ENCODE results near the gene NRXN3. TPM values are rescaled to one million over a fixed set of nuclear protein-coding genes. Genes with fewer than 3 reads are reported as not detected.

NRXN3 gene
- total and polyA plus RNA-seq, 2 experiments from 2014 or later = 0.69 to 1.5 TPM

- H3K4me3 ChIP-seq = no peak overlapping the region
- no peak for DNase-seq (ENCODE audit: low read depth in 1 of 2, low spot score in 1 of 2)
- H3K36me3 ChIP-seq = no peaks in the 10 kb centered on the region
- H3K4me1 ChIP-seq (ENCODE audit: low read depth) = no peaks in the 10 kb centered on the region
- no peaks in the 10 kb centered on the region for H3K9me3 ChIP-seq (ENCODE audit: low read depth)
- TF ChIP-seq, protein P1, sequence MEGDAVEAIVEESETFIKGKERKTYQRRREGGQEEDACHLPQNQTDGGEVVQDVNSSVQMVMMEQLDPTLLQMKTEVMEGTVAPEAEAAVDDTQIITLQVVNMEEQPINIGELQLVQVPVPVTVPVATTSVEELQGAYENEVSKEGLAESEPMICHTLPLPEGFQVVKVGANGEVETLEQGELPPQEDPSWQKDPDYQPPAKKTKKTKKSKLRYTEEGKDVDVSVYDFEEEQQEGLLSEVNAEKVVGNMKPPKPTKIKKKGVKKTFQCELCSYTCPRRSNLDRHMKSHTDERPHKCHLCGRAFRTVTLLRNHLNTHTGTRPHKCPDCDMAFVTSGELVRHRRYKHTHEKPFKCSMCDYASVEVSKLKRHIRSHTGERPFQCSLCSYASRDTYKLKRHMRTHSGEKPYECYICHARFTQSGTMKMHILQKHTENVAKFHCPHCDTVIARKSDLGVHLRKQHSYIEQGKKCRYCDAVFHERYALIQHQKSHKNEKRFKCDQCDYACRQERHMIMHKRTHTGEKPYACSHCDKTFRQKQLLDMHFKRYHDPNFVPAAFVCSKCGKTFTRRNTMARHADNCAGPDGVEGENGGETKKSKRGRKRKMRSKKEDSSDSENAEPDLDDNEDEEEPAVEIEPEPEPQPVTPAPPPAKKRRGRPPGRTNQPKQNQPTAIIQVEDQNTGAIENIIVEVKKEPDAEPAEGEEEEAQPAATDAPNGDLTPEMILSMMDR (IDR thresholded peaks at IDR 0.05; ENCODE audit: low read depth, low read length) = no peak
- no peak overlapping the region for H3K27ac ChIP-seq
- H3K27me3 ChIP-seq = no peaks in the 10 kb centered on the region
Measured at GRCh38 chr14:78674820-78675219, 504.6 kb downstream of the NRXN3 start.

GRCh38 chr14:78683206-78683605 lies 513.0 kb downstream of the NRXN3 start:
- H3K27me3 ChIP-seq = no peaks in the 10 kb centered on the region
- no peak for DNase-seq (ENCODE audit: low read depth in 1 of 2, low spot score in 1 of 2)
- H3K4me3 ChIP-seq = no peak overlapping the region
- no peak overlapping the region for H3K27ac ChIP-seq
- no peaks in the 10 kb centered on the region for H3K4me1 ChIP-seq (ENCODE audit: low read depth)
- TF ChIP-seq, protein P1 (IDR thresholded peaks at IDR 0.05; ENCODE audit: low read depth, low read length) = no peak
- no peaks in the 10 kb centered on the region for H3K9me3 ChIP-seq (ENCODE audit: low read depth)
- no peaks in the 10 kb centered on the region for H3K36me3 ChIP-seq

DNA sequence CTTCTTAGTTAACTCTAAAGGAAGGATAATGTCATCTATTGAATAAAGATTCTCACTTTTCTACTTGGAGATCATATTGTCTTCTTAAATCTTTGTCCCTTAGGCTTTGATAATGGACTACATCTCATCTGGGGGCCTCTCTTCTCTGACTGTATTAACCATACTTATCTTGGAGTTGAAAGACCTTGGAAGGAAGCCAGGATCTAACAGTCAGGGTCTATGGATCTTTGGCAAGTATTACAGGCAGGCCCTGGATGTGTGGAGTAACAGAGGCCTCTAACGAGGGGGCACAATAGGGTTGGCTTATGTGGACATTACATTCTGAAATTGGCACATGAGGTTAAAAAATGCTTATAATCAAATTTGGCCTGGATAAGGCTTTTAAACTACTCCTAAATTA lies 513.8 kb downstream of the NRXN3 start:
- Histone ChIP-seq H3K36me3 (no peaks in the 10 kb centered on the region), H3K27ac (no peak overlapping the region), H3K27me3 (no peaks in the 10 kb centered on the region), H3K4me1 (ENCODE audit: low read depth) (no peaks in the 10 kb centered on the region), H3K9me3 (ENCODE audit: low read depth) (no peaks in the 10 kb centered on the region), H3K4me3 (no peak overlapping the region)
- DNase-seq (ENCODE audit: low read depth in 1 of 2, low spot score in 1 of 2) = peak in 1 of 2 donors; percentile 45
- TF ChIP-seq, protein P1 (IDR thresholded peaks at IDR 0.05; ENCODE audit: low read depth, low read length) = no peak

DNA sequence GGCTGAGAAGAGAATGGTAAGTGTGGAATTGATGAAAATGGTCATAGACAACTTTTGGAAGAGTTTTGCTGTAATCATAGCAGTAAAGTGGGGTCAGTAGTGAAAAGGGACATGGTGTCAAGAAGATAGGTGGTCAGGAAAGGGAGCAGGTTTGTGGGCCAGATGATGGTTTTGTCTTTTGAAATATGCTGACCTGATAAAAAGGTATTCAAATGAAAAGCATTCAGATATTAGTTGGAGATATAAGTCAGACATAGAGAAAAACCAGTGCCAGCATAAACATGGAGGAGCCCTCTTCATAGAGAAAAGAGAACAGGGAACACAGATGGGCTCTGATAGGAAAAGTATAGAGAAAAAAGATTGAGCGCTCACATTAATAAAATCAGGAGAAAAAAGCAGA lies 518.3 kb downstream of the NRXN3 start:
- Histone ChIP-seq H3K27ac (no peak overlapping the region), H3K27me3 (no peaks in the 10 kb centered on the region), H3K4me3 (no peak overlapping the region), H3K9me3 (ENCODE audit: low read depth) (no peaks in the 10 kb centered on the region), H3K4me1 (ENCODE audit: low read depth) (no peaks in the 10 kb centered on the region), H3K36me3 (no peaks in the 10 kb centered on the region)
- TF ChIP-seq, protein P1 (IDR thresholded peaks at IDR 0.05; ENCODE audit: low read depth, low read length) = no peak
- DNase-seq (ENCODE audit: low read depth in 1 of 2, low spot score in 1 of 2) = no peak

DNA sequence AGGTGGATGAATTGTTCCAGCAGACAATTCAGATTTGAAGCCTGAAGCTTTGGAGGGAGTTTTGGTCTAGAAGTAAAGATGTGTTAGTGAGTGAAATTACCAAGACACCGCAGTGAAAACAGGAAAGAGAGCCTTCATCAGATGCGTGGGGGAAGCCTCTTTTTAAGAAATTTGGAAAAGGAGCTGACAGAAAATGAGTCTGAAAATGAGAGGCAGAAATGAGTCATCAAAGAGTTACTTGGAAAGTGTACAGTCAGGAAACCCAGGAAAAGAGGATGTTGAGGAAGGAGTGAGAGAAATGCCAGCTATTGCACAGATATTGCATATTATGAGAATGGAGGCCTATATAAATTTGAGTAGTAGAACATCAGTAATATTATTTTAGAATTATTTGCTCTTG lies 520.7 kb downstream of the NRXN3 start:
- Histone ChIP-seq H3K4me3 (no peak overlapping the region), H3K9me3 (ENCODE audit: low read depth) (no peaks in the 10 kb centered on the region), H3K27ac (no peak overlapping the region), H3K4me1 (ENCODE audit: low read depth) (no peaks in the 10 kb centered on the region), H3K27me3 (peaks cover 17% of the 10 kb centered on the region), H3K36me3 (no peaks in the 10 kb centered on the region)
- peak in 1 of 2 donors; percentile 3 for DNase-seq (ENCODE audit: low read depth in 1 of 2, low spot score in 1 of 2)
- TF ChIP-seq, protein P1 (IDR thresholded peaks at IDR 0.05; ENCODE audit: low read depth, low read length) = no peak

DNA sequence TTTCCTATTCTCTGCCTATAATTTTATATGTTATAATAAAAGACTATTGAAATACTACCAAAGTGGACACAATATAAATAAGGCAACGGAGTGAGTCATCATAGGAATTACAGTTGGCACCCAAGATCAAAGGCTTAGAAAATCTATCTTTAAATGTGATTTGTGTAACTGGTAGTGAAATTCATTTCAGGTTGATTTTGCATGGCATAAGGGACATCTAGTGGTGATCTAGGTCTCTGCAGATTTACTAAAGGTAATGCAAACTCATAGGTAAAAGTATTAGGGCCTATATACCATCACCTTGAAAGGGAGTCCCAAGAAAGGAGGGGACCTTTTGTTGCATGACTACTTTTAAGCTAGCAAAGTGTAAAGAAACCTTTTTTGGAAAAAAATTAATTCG lies 527.2 kb downstream of the NRXN3 start:
- TF ChIP-seq, protein P1 (IDR thresholded peaks at IDR 0.05; ENCODE audit: low read depth, low read length) = peak; percentile 31
- Histone ChIP-seq H3K4me3 (no peak overlapping the region), H3K36me3 (no peaks in the 10 kb centered on the region), H3K27ac (no peak overlapping the region), H3K4me1 (ENCODE audit: low read depth) (no peaks in the 10 kb centered on the region), H3K27me3 (peaks cover 34% of the 10 kb centered on the region), H3K9me3 (ENCODE audit: low read depth) (no peaks in the 10 kb centered on the region)
- DNase-seq (ENCODE audit: low read depth in 1 of 2, low spot score in 1 of 2) = peak; percentile 10 to 29

Data from cardiac muscle cell (in vitro differentiated cells and primary cell).